NCI-H1105 treated with DMSO at 0.1 percent for 48 hours (cell line): ENCODE data around the gene ZNF845.
A peak's percentile ranks its signal among the peaks of the same experiment; 100 is the strongest.
"Not testable (repeated sequence)": the region's sequence is repeated elsewhere in the genome, so short reads cannot be mapped to it uniquely, and the experiment has no call there.

Experiments used
- DNase-seq: peaks from one replicate; lab custom pipeline; 2025; lab: John Stamatoyannopoulos, UW

Gene ZNF845

GRCh38 chr19:53333463-53334449 lies at the start of gene ZNF845:
Gene ZNF845, plus strand, starts transcription at chr19:53333749. Its CDS starts 7,559 bp downstream, at chr19:53341308.
- DNase-seq: peak; percentile 85

- no peak for DNase-seq
Measured at GRCh38 chr19:53285087-53285486, 48.5 kb upstream of the ZNF845 start.

- no peak for DNase-seq
Measured at GRCh38 chr19:53290758-53291549, 42.6 kb upstream of the ZNF845 start.

GRCh38 chr19:53294786-53295441 lies 38.6 kb upstream of the ZNF845 start:
- DNase-seq: peak; percentile 12

GRCh38 chr19:53301341-53301740 lies 32.2 kb upstream of the ZNF845 start:
- DNase-seq: not testable (repeated sequence)

GRCh38 chr19:53308339-53308811 lies 25.2 kb upstream of the ZNF845 start:
- peak; percentile 24 for DNase-seq

- peak; percentile 10 for DNase-seq
Measured at GRCh38 chr19:53311044-53311443, 22.5 kb upstream of the ZNF845 start.

- no peak for DNase-seq
Measured at GRCh38 chr19:53311897-53312296, 21.7 kb upstream of the ZNF845 start.

- DNase-seq: no peak
Measured at GRCh38 chr19:53328967-53329366, 4.6 kb upstream of the ZNF845 start.

GRCh38 chr19:53332484-53332883 lies 1.1 kb upstream of the ZNF845 start:
- no peak for DNase-seq

GRCh38 chr19:53333066-53333462 lies 485 bp upstream of the ZNF845 start:
- DNase-seq: peak; percentile 49

- DNase-seq: not testable (repeated sequence)
Measured at GRCh38 chr19:53344403-53344802, 10.9 kb downstream of the ZNF845 start.

- no peak for DNase-seq
Measured at GRCh38 chr19:53355739-53356138, 22.2 kb downstream of the ZNF845 start.

- DNase-seq: no peak
Measured at GRCh38 chr19:53357821-53358581, 24.5 kb downstream of the ZNF845 start.

- DNase-seq: not testable (repeated sequence)
Measured at GRCh38 chr19:53360056-53360455, 26.5 kb downstream of the ZNF845 start.

- DNase-seq: peak; percentile 92
Measured at GRCh38 chr19:53365134-53365898, 31.8 kb downstream of the ZNF845 start, which contains the start of gene ZNF525. Gene ZNF525, plus strand, starts transcription at chr19:53365705. Its CDS starts 6,577 bp downstream, at chr19:53372282.

- DNase-seq: peak; percentile 59
Measured at GRCh38 chr19:53365899-53366493, 32.4 kb downstream of the ZNF845 start.

- DNase-seq: no peak
Measured at GRCh38 chr19:53372196-53372595, 38.6 kb downstream of the ZNF845 start.

- no peak for DNase-seq
Measured at GRCh38 chr19:53374288-53374687, 40.7 kb downstream of the ZNF845 start.

GRCh38 chr19:53374743-53375142 lies 41.2 kb downstream of the ZNF845 start:
- no peak for DNase-seq
